Motor neuron (in vitro differentiated cells): ENCODE results near the gene PBX3. TPM values are rescaled to one million over a fixed set of nuclear protein-coding genes. Genes with fewer than 3 reads are reported as not detected.

Experiments used
- ATAC-seq, 8 experiments: fragments of 200-7000 bp; cut with Tn5 transposase; replicated peaks in 6 of 8; 2 replicates each; pipeline ENCODE4 v1.8.0; 2021; ENCODE audit warnings: mild to moderate bottlenecking in 8 of 8, moderate library complexity in 8 of 8
- H3K27ac ChIP-seq, 2 donors: fragments of 250-450 bp; sonication (Bioruptor Pico); 2 replicates each; pipeline ENCODE4 v1.9.0; 2021; ENCODE audit warnings: antibody characterized with exemption in 2 of 2, mild to moderate bottlenecking in 2 of 2, moderate library complexity in 1 of 2
- H3K4me1 ChIP-seq, 2 donors: fragments of 250-450 bp; sonication (Bioruptor Pico); replicated peaks in 1 of 2; 2 replicates each; pipeline ENCODE4 v1.6.1; 2021; ENCODE audit warnings: antibody characterized with exemption in 2 of 2, mild to moderate bottlenecking in 2 of 2, moderate library complexity in 1 of 2
- H3K4me3 ChIP-seq, 5 donors: fragments of 250-450 bp; sonication (Bioruptor Pico); 2 replicates each; pipeline ENCODE4 v1.9.0; 2021; ENCODE audit warnings: antibody characterized with exemption in 5 of 5, mild to moderate bottlenecking in 5 of 5, moderate library complexity in 4 of 5
- WGBS, 10 experiments: fragments of 450-650 bp; shearing (Covaris generic); methylation state at CpG; one replicate each; pipeline ENCODE4 v1.0.0; 2022; 5-methylcytosine and 5-hydroxymethylcytosine counted together
- in situ Hi-C, 9 experiments: fragments of 400-800 bp; cut with MboI; loops; one replicate each; pipeline ENCODE4 v1.15.0; 2021; ENCODE audit warnings: low sequenced_read_pairs in 9 of 9, low pct_unique_long_range_greater_than_20kb in 2 of 9; ENCODE audit not compliant: unreplicated experiment in 9 of 9
- total RNA-seq, 8 experiments: library from RNA; unstranded; fragments of 300-600 nt; gene quantifications; 2 replicates each; pipeline versions ENCODE4 v1.2.3 to v1.2.4, GENCODE V29; 2022

The PBX3 gene
- total RNA-seq, 8 experiments from 2014 or later = 24.0 to 157 (median 75.5) TPM

- no peak overlapping the region for H3K4me3 ChIP-seq
- ATAC-seq = peak in 4 of 8 experiments; percentile 22 to 47 (median 34)
Measured at GRCh38 chr9:125908136-125908535, 161.0 kb downstream of the PBX3 start.

DNA sequence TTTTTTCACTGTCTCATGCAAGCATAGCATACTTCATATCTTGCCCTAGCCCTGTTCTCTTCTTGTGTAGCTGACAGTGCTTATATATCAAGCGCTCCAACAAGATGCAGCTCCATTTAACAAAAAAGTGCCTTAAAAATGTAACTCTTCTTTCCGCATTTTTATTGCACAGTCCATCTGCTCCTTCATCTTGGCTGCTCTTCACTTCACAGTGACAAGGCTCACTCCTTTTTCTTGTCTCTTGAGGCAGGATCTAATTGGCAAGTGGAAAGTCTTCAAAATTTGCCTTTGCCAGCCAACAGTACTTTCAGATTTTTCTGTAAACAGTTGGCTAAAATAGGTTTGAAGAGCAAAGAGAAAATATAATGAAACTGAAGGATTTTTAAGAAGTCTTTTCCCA, 161.8 kb downstream of the PBX3 start:
- H3K4me1 ChIP-seq = peaks cover 65 to 100% of the 10 kb centered on the region in 2 donors
- in situ Hi-C loops = loop anchor here in 1 of 9 experiments (25.0 kb wide), 1 partner anchor 147 kb away; no protein-coding TSS in a partner anchor
- peak overlapping the region in 1 of 2 donors; percentile 72 for H3K27ac ChIP-seq
- WGBS, 10 experiments = 69 to 100% (median 94%) methylated on average over 1 to 2 of the region's 2 CpGs; no CpG with 5 or more reads in 1 of the 10 experiments
- no peak for ATAC-seq
- no peak overlapping the region for H3K4me3 ChIP-seq

More at GRCh38 chr9:125908136-125908535, 161.0 kb downstream of the PBX3 start:
- H3K4me1 ChIP-seq = peaks cover 67 to 100% of the 10 kb centered on the region in 2 donors
- peak overlapping the region in 1 of 2 donors; percentile 72 for H3K27ac ChIP-seq
- whole genome bisulfite sequencing, 10 experiments = 42 to 100% (median 78%) methylated on average over 2 to 4 of the region's 4 CpGs; no CpG with 5 or more reads in 2 of the 10 experiments
- in situ Hi-C loops = loop anchor here in 1 of 9 experiments (25.0 kb wide), 1 partner anchor 146 kb away; no protein-coding TSS in a partner anchor

- Histone ChIP-seq H3K4me3 (no peak overlapping the region), H3K4me1 (peaks cover 67 to 97% of the 10 kb centered on the region in 2 donors), H3K27ac (peak overlapping the region; percentile 45 to 72)
- in situ Hi-C loops = loop anchor here in 1 of 9 experiments (25.0 kb wide), 1 partner anchor 147 kb away; no protein-coding TSS in a partner anchor
- peak in 2 of 8 experiments; percentile 16 to 24 for ATAC-seq
- 50 to 100% (median 85%) methylated on average over 3 to 4 of the region's 4 CpGs; no CpG with 5 or more reads in 3 of the 10 experiments for WGBS, 10 experiments
Measured at GRCh38 chr9:125909459-125909858, 162.3 kb downstream of the PBX3 start.

GRCh38 chr9:125910286-125910685, 163.1 kb downstream of the PBX3 start:
- in situ Hi-C loops = loop anchor here in 1 of 9 experiments (25.0 kb wide), 1 partner anchor 148 kb away; no protein-coding TSS in a partner anchor
- ATAC-seq = peak in 5 of 8 experiments; percentile 70 to 85 (median 82)
- peaks cover 62 to 96% of the 10 kb centered on the region in 2 donors for H3K4me1 ChIP-seq
- WGBS, 10 experiments = 11 to 97% (median 70%) methylated on average over 2 to 7 of the region's 7 CpGs; no CpG with 5 or more reads in 1 of the 10 experiments
- H3K4me3 ChIP-seq = peak overlapping the region in 1 of 5 donors; percentile 9
- H3K27ac ChIP-seq = peak overlapping the region in 1 of 2 donors; percentile 29

DNA sequence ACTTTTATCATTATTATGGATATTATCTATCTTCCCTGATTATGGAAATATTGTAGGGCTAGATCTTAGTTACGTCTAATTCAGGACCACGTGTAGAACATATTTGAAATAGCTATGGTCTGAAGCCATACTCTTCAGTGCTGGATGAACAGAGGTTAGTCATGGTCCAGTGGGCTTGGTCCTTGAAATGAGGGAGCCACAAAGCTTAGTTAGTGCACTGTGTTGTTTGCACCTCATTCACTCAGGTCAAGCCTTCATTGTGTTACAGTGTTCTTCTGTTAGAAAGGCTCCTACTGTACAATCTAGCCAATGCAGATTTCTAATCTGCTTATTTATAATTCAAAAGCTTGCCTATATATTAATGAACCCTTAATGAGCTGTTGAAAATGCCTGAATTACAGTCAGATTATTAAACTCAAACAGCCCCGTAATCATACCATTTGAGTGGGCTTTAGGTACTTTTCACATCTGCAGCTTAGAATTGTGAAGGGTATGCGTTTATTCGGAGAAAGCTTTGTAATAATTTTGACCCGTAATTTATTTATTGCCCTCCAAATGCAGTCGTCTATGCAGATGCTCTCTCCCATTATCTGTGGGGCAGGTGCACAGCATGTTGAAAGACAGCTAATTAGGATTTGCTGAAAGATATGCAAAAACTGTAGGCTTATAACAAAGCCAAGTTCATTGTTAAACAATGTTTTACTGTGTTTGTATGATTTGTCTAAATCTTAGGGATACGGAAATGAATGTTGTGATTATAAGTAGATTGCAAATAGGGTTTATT, 164.9 kb downstream of the PBX3 start:
- Histone ChIP-seq H3K27ac (peak overlapping the region in 1 of 2 donors; percentile 21), H3K4me1 (peaks cover 55 to 93% of the 10 kb centered on the region in 2 donors), H3K4me3 (no peak overlapping the region)
- ATAC-seq = peak in 6 of 8 experiments; percentile 5 to 47 (median 35)
- WGBS, 10 experiments = 40 to 92% (median 71%) methylated on average over 2 to 8 of the region's 8 CpGs
- in situ Hi-C loops = loop anchor here in 1 of 9 experiments (25.0 kb wide), 1 partner anchor 150 kb away; no protein-coding TSS in a partner anchor

- H3K27ac ChIP-seq = no peak overlapping the region
- no peak overlapping the region for H3K4me3 ChIP-seq
- in situ Hi-C loops = loop anchor here in 1 of 9 experiments (25.0 kb wide), 1 partner anchor 150 kb away; no protein-coding TSS in a partner anchor
- no peak for ATAC-seq
- peaks cover 52 to 87% of the 10 kb centered on the region in 2 donors for H3K4me1 ChIP-seq
Measured at GRCh38 chr9:125912667-125913066, 165.5 kb downstream of the PBX3 start.

DNA sequence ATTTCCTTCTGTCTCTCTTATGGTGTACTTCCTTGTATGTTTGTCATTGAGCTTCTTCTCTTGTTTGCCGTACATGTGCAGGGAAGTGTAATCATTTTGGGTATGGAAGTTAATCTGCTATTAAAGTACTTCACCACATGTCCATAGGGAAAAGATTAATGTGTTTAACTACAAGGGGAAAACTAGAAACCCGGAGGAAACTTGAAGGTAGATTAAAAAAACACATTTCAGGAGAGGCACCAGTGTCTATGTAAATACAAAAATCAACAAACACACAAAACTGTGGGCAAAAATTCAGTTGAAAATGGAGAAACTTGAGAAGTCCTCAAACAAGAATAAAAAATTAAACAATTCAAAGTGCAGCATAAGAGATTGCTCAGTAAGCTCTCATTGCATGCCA, 166.4 kb downstream of the PBX3 start:
- no peak overlapping the region for H3K4me3 ChIP-seq
- 40 to 100% (median 66%) methylated on average over 1 to 2 of the region's 2 CpGs for WGBS, 10 experiments
- H3K4me1 ChIP-seq = peaks cover 43 to 78% of the 10 kb centered on the region in 2 donors
- no peak for ATAC-seq
- in situ Hi-C loops = loop anchor here in 1 of 9 experiments (25.0 kb wide), 1 partner anchor 151 kb away; no protein-coding TSS in a partner anchor
- no peak overlapping the region for H3K27ac ChIP-seq

- Histone ChIP-seq H3K4me1 (peaks cover 35 to 70% of the 10 kb centered on the region in 2 donors), H3K27ac (no peak overlapping the region), H3K4me3 (no peak overlapping the region)
- no peak for ATAC-seq
- in situ Hi-C loops = loop anchor here in 1 of 9 experiments (25.0 kb wide), 1 partner anchor 152 kb away; no protein-coding TSS in a partner anchor
- 50 to 100% (median 100%) methylated on average over 1 of the region's 1 CpG; no CpG with 5 or more reads in 2 of the 10 experiments for WGBS, 10 experiments
Measured at GRCh38 chr9:125914411-125914810, 167.2 kb downstream of the PBX3 start.

DNA sequence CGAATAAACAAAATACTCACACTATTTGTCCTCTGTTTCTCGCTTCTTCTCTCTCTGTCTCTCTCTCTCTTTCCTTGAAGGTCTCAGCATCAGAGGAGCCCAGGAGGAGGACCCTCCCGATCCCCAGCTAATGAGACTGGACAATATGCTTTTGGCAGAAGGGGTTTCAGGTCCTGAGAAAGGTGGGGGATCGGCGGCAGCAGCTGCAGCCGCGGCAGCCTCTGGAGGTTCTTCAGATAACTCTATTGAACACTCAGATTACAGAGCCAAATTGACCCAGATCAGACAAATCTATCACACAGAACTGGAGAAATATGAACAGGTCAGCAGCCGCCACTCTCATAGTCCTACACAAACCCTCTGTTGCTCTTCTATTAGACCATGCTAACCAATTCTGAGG, 168.4 kb downstream of the PBX3 start:
- Histone ChIP-seq H3K4me1 (peaks cover 25 to 66% of the 10 kb centered on the region in 2 donors), H3K27ac (no peak overlapping the region), H3K4me3 (no peak overlapping the region)
- in situ Hi-C loops = loop anchor here in 1 of 9 experiments (25.0 kb wide), 1 partner anchor 153 kb away; no protein-coding TSS in a partner anchor
- no peak for ATAC-seq
- 89 to 100% (median 97%) methylated on average over 1 to 8 of the region's 8 CpGs; no CpG with 5 or more reads in 2 of the 10 experiments for WGBS, 10 experiments

DNA sequence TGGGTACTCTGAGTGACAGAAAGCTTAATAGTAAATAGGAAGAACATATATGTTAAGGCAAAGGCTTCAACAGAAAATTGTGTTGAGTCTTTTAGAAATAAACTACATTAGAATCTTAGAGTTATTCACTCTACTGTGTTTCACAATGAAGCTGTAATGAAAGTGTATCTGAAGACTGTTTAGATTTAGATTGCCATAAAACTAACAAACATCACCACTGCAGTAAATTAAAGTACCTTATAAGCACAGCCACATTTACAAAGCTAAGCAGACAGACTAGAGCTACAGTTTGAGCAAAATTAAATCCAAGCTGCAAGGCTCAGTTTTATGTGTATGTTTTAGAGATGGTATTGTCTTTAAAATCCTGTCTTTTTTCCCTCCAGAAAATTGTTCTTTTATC, 172.4 kb downstream of the PBX3 start:
- ATAC-seq = no peak
- in situ Hi-C loops = loop anchor here in 1 of 9 experiments (25.0 kb wide), 1 partner anchor 157 kb away; no protein-coding TSS in a partner anchor
- Histone ChIP-seq H3K27ac (no peak overlapping the region), H3K4me3 (no peak overlapping the region), H3K4me1 (peaks cover 4 to 50% of the 10 kb centered on the region in 2 donors)

DNA sequence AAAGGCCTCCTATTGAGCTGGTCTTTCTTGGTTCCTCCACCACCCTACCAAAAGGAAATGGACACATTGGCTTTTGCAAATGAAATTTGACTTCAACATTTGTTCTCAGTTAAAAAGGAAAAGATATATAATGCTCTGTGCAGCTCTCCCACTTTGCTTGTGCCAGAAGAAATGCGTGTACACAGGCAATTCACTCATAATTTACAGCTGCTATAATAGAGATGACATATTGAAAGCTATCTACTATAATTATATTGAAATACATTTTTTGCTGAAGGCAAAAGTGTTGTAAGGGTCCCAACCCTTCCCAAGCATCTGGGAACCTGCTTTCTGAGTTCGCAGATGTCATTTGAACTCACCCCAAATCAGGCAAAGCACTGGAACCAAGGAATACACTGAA, 173.2 kb downstream of the PBX3 start:
- in situ Hi-C loops = loop anchor here in 1 of 9 experiments (25.0 kb wide), 1 partner anchor 158 kb away; no protein-coding TSS in a partner anchor
- peak in 5 of 8 experiments; percentile 22 to 56 (median 29) for ATAC-seq
- WGBS, 10 experiments = 46 to 90% (median 79%) methylated on average over 1 to 2 of the region's 2 CpGs; no CpG with 5 or more reads in 3 of the 10 experiments

GRCh38 chr9:125922854-125923253, 175.7 kb downstream of the PBX3 start:
- Histone ChIP-seq H3K27ac (no peak overlapping the region), H3K4me3 (no peak overlapping the region), H3K4me1 (peaks cover 3 to 29% of the 10 kb centered on the region in 2 donors)
- in situ Hi-C loops = loop anchor here in 1 of 9 experiments (25.0 kb wide), 1 partner anchor 161 kb away; no protein-coding TSS in a partner anchor
- 0 to 100% (median 42%) methylated on average over 1 of the region's 1 CpG; no CpG with 5 or more reads in 2 of the 10 experiments for WGBS, 10 experiments
- ATAC-seq = peak in 2 of 8 experiments; percentile 4 to 16

More for the DNA sequence above, 173.2 kb downstream of the PBX3 start:
- no peak overlapping the region for H3K4me3 ChIP-seq
- peaks cover 3 to 44% of the 10 kb centered on the region in 2 donors for H3K4me1 ChIP-seq
- no peak overlapping the region for H3K27ac ChIP-seq
